HEK293T (cell line): ENCODE data around the gene PIP4K2B.

Experiments
- ARNT ChIP-seq: fragments of 450-650 bp; IDR thresholded peaks from 2 replicates; pipeline ENCODE4 v1.6.1; 2017; ENCODE audit warnings: mild to moderate bottlenecking
- BHLHE40 ChIP-seq: fragments of 450-650 bp; IDR thresholded peaks from 2 replicates; pipeline ENCODE4 v1.6.1; 2016; ENCODE audit warnings: mild to moderate bottlenecking, moderate library complexity, borderline replicate concordance
- L3MBTL2 ChIP-seq: fragments of 450-650 bp; conservative IDR thresholded peaks from 2 replicates; pipeline ENCODE4 v1.6.1; 2016; ENCODE audit warnings: mild to moderate bottlenecking
- ZNF384 ChIP-seq: fragments of 450-650 bp; IDR thresholded peaks from 2 replicates; pipeline ENCODE4 v1.6.1; 2016
- TF ChIP-seq, protein P1 (sequence below): fragments of 450-650 bp; IDR thresholded peaks from 2 replicates; pipeline ENCODE4 v1.6.1; 2016

DNA sequence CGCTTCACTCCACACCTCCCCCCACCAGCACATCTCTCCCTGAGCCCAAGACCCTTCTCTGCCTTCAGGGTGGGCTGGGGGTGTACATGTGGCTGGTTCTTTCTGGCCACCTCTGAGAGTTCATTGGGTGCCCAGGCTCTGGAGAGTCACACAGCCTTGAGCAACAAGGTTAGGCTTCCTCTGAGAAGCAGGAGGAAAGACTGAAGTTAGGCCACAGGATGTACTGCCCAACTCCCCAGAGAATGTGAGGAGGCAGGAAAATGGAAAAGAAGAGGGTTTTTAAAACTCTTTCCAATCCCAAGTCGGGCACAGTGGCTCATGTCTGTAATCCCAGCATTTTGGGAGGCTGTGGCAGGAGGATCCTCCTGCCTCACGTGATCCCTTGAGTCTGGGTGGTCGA lies 58.5 kb downstream of the PIP4K2B start:
- no peak for TF ChIP-seq ARNT
- TF ChIP-seq, protein P1, sequence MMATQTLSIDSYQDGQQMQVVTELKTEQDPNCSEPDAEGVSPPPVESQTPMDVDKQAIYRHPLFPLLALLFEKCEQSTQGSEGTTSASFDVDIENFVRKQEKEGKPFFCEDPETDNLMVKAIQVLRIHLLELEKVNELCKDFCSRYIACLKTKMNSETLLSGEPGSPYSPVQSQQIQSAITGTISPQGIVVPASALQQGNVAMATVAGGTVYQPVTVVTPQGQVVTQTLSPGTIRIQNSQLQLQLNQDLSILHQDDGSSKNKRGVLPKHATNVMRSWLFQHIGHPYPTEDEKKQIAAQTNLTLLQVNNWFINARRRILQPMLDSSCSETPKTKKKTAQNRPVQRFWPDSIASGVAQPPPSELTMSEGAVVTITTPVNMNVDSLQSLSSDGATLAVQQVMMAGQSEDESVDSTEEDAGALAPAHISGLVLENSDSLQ: no peak
- TF ChIP-seq L3MBTL2: no peak
- no peak for TF ChIP-seq ZNF384
- no peak for TF ChIP-seq BHLHE40
